HG02885 (cell line): Measurements from ENCODE around the gene RALBP1.
A peak's percentile ranks its signal among the peaks of the same experiment; 100 is the strongest.
"Not testable (repeated sequence)": the region's sequence is repeated elsewhere in the genome, so short reads cannot be mapped to it uniquely, and the experiment has no call there.

ENCODE experiments used
- ATAC-seq: cut with Tn5 transposase; IDR thresholded peaks from one replicate; pipeline ENCODE4 v1.9.1; 2021; ENCODE audit warnings: mild to moderate bottlenecking; ENCODE audit not compliant: unreplicated experiment, poor library complexity

The RALBP1 gene

DNA sequence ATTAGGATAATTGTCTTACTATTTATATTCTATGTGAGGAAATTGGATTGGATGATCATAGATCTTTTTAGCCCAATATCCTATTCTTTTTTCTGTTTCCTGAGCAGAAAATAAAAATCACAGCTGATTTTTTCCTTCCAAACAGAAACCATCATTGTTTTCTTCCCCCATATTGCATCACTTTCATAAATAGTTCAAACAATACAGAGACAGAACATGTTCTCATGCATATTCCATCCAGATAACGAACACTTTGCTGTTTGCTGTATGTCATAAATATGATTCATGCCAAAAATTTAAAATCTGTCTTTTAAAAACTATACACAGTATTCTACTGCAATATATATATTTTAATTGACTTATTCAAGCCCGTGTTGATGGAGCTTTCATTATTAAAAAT, 22.0 kb upstream of the RALBP1 start:
- no peak for ATAC-seq

GRCh38 chr18:9454061-9454703, 21.1 kb upstream of the RALBP1 start:
- no peak for ATAC-seq

DNA sequence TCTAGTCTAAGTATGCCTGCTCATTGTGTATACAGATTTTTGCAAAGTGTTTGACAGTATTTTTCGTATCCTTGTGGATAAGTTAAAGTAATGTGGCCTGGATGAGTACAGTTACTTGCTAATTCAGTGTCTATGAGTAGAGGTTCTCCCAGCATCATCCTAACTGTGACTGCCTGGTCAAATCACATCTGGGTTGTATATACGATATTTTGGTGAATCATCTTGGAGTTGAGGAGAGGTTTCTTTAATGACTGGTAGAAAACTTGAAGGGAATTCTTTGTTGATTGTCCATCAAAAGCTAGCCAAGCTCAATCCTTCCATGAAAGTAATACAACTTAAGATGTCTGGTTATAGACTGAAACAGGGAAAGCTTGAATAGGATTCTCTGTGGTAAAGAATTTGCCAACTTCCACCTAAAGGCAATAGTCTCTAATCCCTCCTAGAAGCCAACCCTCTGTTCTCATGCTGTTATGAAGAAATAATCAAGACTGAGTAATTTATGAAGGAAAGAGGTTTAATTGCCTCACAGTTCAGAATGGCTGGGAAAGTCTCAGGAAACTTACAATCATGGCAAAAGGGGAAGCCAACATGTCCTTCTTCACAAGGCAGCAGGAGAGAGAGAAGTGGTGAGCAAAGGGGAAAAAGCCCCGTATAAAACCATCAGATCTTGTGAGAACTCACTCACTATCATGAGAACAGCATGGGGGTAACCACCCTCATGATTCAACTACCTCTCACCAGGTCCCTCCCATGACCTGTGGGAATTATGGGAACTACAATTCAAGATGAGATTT, 19.4 kb upstream of the RALBP1 start:
- no peak for ATAC-seq

- no peak for ATAC-seq
These were observed 9.2 kb upstream of the RALBP1 start for GRCh38 chr18:9466127-9466526.

DNA sequence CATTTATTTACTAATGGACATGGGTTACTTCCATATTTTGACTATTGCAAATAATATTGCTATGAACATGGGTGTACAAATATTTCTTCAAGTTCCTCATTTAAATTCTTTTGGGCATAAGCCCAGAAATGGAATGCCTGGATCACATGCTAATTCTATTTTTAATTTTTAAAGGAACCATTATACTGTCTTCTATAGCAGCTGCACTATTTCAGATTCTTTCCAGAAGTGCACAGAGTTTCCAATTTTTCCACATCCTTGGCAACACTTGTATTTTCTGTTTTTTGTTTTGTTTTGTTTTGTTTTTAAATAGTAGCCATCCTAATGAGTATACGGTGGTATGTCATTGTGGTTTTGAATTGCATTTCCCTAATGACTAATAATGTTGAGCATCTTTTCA, 8.5 kb upstream of the RALBP1 start:
- no peak for ATAC-seq

DNA sequence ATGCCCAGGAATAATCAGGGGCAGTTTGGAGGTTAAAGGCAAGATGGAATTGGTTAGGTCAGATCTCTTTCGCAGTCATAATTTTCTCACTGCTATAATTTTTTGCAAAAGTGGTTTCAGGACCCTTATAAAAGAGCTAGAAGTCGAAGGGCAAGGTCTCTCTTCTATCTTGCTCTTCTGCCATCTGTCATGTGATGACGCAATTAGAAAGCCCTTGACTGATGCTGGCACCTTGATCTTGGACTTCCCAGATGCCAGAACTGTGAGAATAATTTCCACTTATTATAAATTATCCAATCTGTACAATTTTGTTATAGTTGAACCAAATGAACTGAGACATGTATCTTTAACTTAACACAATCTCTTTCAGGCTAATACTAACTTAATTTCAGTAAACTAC, 6.3 kb upstream of the RALBP1 start:
- ATAC-seq = no peak

GRCh38 chr18:9469685-9470084, 5.6 kb upstream of the RALBP1 start:
- ATAC-seq = no peak

DNA sequence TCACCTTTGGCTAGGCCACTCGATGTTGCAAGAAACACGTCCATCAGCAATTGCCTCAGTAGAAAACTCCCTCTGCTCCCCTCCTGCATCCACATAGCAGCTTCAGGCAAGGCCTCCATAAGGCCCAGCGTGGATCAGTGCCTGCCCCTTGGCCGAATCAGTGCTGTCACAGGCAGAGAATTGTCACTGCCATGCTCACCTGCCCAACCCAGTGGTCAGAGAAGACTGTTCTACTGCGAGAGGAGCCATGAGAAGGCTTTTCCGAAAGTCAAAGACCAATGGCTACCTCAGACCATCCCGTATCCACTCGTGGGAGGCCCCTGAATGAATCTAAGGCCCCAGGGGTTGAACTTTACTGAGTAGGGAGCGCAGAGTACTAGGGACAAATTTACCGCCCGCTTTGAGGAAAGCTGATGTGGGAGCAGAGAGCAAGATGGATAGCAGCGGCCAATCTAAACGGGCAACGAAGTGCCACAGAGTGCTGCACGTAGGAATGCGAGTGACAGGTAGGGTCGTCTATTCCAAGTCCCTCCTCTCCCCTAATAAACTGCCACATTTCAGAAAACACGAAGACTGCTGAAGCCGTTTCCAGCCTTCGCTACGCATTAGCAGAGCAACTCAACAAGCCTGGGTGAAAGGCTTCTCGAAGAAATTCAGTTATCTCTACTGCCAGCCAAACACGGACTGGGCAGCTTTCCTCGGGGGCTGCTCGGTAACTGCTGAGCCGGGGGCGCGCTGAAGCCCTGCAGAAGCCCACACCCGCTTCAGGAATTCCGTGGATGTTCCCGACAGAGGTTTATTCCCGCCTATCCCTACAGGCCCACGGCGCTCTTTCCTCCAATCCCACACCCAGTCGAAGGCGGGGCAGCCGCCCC, 968 bp upstream of the RALBP1 start:
- ATAC-seq = no peak

GRCh38 chr18:9475643-9476591, 604 bp downstream of the RALBP1 start:
- peak; percentile 24 for ATAC-seq

GRCh38 chr18:9476949-9477348, 1.6 kb downstream of the RALBP1 start:
- ATAC-seq = not testable (repeated sequence)

DNA sequence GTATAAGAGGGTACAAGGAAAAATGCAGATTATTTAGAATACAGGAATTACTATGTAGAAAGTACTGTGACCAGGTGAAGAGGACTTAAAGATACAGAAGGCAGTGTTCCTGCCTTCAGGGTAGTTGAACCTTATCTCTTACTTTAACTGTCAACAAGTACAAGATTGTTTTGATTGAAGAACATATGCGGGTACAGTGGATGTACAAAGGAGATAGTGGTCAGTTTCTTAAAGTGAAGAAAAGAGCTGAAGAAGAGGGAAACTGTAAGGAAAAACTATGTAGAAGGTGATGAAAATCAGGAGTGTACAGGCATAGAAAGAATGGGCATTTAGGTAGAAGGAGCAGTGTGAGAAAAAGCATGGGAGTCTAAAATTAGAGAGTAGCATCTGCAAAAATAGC, 2.2 kb downstream of the RALBP1 start:
- ATAC-seq = no peak

DNA sequence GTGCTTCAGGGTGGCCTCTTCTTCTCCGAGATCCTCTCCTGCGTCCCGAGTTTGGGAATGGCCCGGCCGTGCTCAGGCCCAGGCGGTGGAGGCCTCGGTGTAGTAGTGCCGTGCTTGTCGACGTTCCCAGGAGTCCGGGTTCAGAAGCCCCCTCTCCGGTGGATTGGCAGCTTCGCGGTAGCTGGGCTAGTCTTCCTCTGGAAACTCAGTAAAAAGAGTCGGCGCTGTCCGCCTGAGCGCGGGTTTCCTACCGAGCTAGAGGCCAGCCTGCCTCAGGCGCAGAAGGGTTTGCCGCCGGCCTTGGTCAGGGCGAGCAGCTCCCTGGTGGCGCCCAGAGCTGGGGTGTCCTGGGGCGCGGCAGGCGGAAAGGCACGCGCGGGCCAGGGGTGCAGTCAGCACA, 3.2 kb downstream of the RALBP1 start:
- no peak for ATAC-seq

DNA sequence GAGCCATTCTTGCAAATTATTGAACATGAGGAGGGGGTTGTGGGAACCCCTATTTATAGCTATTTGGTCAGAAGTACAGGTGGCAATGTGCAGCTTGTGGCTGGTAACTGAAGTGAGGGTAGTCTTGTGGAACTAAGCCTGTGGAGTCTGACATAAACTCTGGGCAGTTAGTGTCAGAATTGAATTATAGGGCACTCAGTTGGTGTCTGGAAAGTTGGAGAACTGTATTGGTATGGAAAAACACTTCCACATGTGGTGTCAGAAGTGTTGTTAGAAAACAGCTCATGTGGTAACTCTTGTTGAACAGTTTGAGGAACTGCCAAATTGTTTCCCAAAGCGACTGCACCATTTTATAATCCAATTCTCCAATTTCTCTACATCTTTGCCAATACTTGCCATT, 7.5 kb downstream of the RALBP1 start:
- no peak for ATAC-seq

GRCh38 chr18:9483526-9483925, 8.2 kb downstream of the RALBP1 start:
- no peak for ATAC-seq

DNA sequence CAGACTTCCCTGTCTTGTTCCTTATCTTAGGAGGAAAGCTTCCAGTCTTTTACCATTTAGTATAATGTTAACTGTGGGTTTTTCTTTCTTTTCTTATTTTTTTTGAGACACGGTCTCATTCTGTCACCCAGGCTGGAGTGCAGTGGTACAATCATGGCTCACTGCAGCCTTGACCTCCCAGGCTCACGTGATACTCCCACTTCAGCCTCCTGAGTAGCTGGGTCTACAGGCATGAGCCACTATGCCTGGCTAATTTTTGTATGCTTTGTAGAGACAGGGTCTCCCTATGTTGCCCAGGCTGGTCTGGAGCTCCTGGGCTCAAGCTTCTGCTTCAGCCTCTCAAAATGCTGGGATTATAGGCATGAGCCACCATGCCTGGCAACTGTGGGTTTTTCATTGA, 9.5 kb downstream of the RALBP1 start:
- not testable (repeated sequence) for ATAC-seq

GRCh38 chr18:9488538-9488937, 13.2 kb downstream of the RALBP1 start:
- no peak for ATAC-seq

- ATAC-seq = peak; percentile 92
These were observed 19.5 kb downstream of the RALBP1 start for GRCh38 chr18:9494778-9495331.

- ATAC-seq = no peak
These were observed 20.2 kb downstream of the RALBP1 start for GRCh38 chr18:9495465-9495864.

DNA sequence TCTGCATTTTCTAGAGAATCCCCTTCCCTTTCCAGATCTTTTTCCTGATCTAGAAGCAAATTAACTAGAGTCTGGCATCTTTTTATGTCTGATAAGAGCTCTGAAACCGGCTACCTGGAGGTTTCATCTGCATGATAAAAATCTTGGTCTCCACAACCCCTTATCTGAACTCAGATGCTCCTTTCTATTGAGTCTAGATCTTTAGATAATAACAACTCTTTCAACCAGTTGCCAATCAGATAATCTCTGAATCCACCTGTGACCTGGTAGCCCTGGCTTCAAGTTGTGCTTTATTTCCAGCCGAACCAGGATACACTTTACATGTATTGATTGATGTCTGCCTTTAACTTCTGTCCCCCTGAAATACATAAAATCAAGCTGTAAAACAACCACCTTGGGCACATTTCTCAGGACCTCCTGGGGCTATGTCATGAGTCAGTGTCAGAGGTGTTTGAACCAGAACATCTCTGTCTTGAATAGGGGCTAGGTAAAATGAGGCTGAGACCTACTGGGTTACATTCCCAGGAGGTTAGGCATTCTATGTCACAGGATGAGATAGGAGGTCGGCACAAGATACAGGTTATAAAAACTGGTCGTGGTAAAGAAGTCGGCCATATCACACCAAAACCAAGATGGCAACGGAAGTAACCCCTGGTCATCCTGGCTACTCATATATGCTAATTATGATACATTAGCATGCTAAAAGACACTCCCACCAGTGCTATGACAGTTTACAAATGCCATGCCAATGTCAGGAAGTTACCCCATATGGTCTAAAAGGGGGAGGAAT, 20.8 kb downstream of the RALBP1 start:
- no peak for ATAC-seq
